Endothelial cell (in vitro differentiated cells): ENCODE measurements around the gene RCN2. TPM values are rescaled to one million over a fixed set of nuclear protein-coding genes. Genes with fewer than 3 reads are reported as not detected.

Experiments
- DNase-seq: peaks from one replicate; pipeline ENCODE4 v3.0.0; 2021; ENCODE audit warnings: low spot score
- H3K27ac Mint-ChIP-seq: one replicate; pipeline ENCODE4 v1.8.0; 2021; ENCODE audit warnings: mixed read lengths, inconsistent platforms; ENCODE audit not compliant: unreplicated experiment
- H3K27me3 Mint-ChIP-seq: one replicate; pipeline ENCODE4 v1.8.0; 2021; ENCODE audit warnings: mild to moderate bottlenecking, moderate library complexity, mixed read lengths, inconsistent platforms; ENCODE audit not compliant: unreplicated experiment
- H3K36me3 Mint-ChIP-seq: one replicate; pipeline ENCODE4 v1.8.0; 2021; ENCODE audit warnings: mild to moderate bottlenecking, low read depth, mixed read lengths, inconsistent platforms; ENCODE audit not compliant: unreplicated experiment
- H3K4me1 Mint-ChIP-seq: one replicate; pipeline ENCODE4 v1.8.0; 2021; ENCODE audit warnings: mild to moderate bottlenecking, mixed read lengths, inconsistent platforms; ENCODE audit not compliant: unreplicated experiment
- H3K4me3 Mint-ChIP-seq: one replicate; pipeline ENCODE4 v1.8.0; 2021; ENCODE audit warnings: mild to moderate bottlenecking, mixed read lengths, inconsistent platforms; ENCODE audit not compliant: unreplicated experiment
- H3K9me3 Mint-ChIP-seq: one replicate; pipeline ENCODE4 v1.8.0; 2021; ENCODE audit warnings: mixed read lengths, inconsistent platforms; ENCODE audit not compliant: unreplicated experiment
- CTCF ChIP-seq: fragments of 200-600 bp; sonication (generic); IDR thresholded peaks from one replicate; pipeline ENCODE4 v1.5.0; 2021; ENCODE audit warnings: antibody characterized with exemption; ENCODE audit not compliant: unreplicated experiment
- total RNA-seq: library from RNA; stranded (reverse); fragmentation: NEBNext Ultra II Directional; extraction: Animal tissue kit (Norgen Biotek cat#: 25700); gene quantifications from one replicate; pipeline ENCODE4 v1.2.1, GENCODE V29; 2021; ENCODE audit not compliant: unreplicated experiment

Gene RCN2
- total RNA-seq, 1 donor from 2014 or later = 76.1 TPM

- Mint-ChIP-seq H3K4me1 (peaks cover 14% of the 10 kb centered on the region), H3K4me3 (no peak overlapping the region), H3K9me3 (no peaks in the 10 kb centered on the region), H3K27ac (no peak overlapping the region), H3K36me3 (no peaks in the 10 kb centered on the region), H3K27me3 (peaks cover 5% of the 10 kb centered on the region)
- no peak for TF ChIP-seq CTCF
- no peak for DNase-seq
These were observed 59.5 kb downstream of the RCN2 start for GRCh38 chr15:76991048-76991447.

- DNase-seq = no peak
- peaks cover 14% of the 10 kb centered on the region for H3K4me1 Mint-ChIP-seq
- no peak overlapping the region for H3K27ac Mint-ChIP-seq
- peaks cover 5% of the 10 kb centered on the region for H3K27me3 Mint-ChIP-seq
- H3K4me3 Mint-ChIP-seq = no peak overlapping the region
- no peaks in the 10 kb centered on the region for H3K36me3 Mint-ChIP-seq
- TF ChIP-seq CTCF = no peak
- no peaks in the 10 kb centered on the region for H3K9me3 Mint-ChIP-seq
These were observed 60.4 kb downstream of the RCN2 start for GRCh38 chr15:76991741-76992645.

- peaks cover 17% of the 10 kb centered on the region for H3K4me1 Mint-ChIP-seq
- no peak for DNase-seq
- H3K27ac Mint-ChIP-seq = no peak overlapping the region
- no peaks in the 10 kb centered on the region for H3K36me3 Mint-ChIP-seq
- no peak overlapping the region for H3K4me3 Mint-ChIP-seq
- TF ChIP-seq CTCF = no peak
- no peaks in the 10 kb centered on the region for H3K9me3 Mint-ChIP-seq
- peaks cover 8% of the 10 kb centered on the region for H3K27me3 Mint-ChIP-seq
These were observed 61.7 kb downstream of the RCN2 start for GRCh38 chr15:76993114-76993725.

- Mint-ChIP-seq H3K9me3 (no peaks in the 10 kb centered on the region), H3K4me3 (no peak overlapping the region), H3K36me3 (no peaks in the 10 kb centered on the region), H3K27ac (no peak overlapping the region), H3K4me1 (peaks cover 9% of the 10 kb centered on the region), H3K27me3 (peaks cover 8% of the 10 kb centered on the region)
- DNase-seq = no peak
- no peak for TF ChIP-seq CTCF
These were observed 62.5 kb downstream of the RCN2 start for GRCh38 chr15:76994001-76994400.

GRCh38 chr15:76994496-76994895 lies 62.9 kb downstream of the RCN2 start:
- Mint-ChIP-seq H3K27me3 (peaks cover 8% of the 10 kb centered on the region), H3K27ac (no peak overlapping the region), H3K4me3 (no peak overlapping the region), H3K9me3 (no peaks in the 10 kb centered on the region), H3K36me3 (no peaks in the 10 kb centered on the region), H3K4me1 (peaks cover 6% of the 10 kb centered on the region)
- no peak for TF ChIP-seq CTCF
- no peak for DNase-seq
